Thoracic aorta (tissue), 2 donors: ENCODE measurements around the gene DCTN4. TPM values are rescaled to one million over a fixed set of nuclear protein-coding genes. Genes with fewer than 3 reads are reported as not detected.

Experiments used
- ATAC-seq: fragments of 150-250 bp; one replicate; pipeline ENCODE4 v1.8.0; 2017; ENCODE audit warnings: low read depth; ENCODE audit not compliant: insufficient number of reproducible peaks, low FRiP score
- DNase-seq: peaks from one replicate; pipeline ENCODE4 v3.0.0-alpha.2; 2020; ENCODE audit warnings: low spot score
- H3K27ac ChIP-seq, 2 donors: fragments of 200-600 bp; sonication (generic); 1 replicate in 1 of 2; 2 replicates in 1 of 2; pipeline ENCODE4 v1.5.1; 2016; ENCODE audit warnings: mild to moderate bottlenecking in 2 of 2, moderate library complexity in 2 of 2
- H3K27me3 ChIP-seq: fragments of 200-600 bp; sonication (generic); replicated peaks from 2 replicates; pipeline ENCODE4 v1.6.0; 2016; ENCODE audit warnings: mild to moderate bottlenecking; ENCODE audit not compliant: insufficient read depth
- H3K36me3 ChIP-seq: fragments of 200-600 bp; sonication (generic); one replicate; pipeline ENCODE4 v1.5.1; 2016
- H3K4me1 ChIP-seq, 2 donors: fragments of 200-600 bp; sonication (generic); 1 replicate in 1 of 2; 2 replicates in 1 of 2; pipeline versions ENCODE4 v1.5.1 to v1.6.0; 2016; ENCODE audit warnings: low read depth in 2 of 2, mild to moderate bottlenecking in 1 of 2; ENCODE audit not compliant: control insufficient read depth in 1 of 2
- H3K4me3 ChIP-seq: fragments of 200-600 bp; sonication (generic); 2 replicates; pipeline ENCODE4 v1.5.1; 2016; ENCODE audit warnings: mild to moderate bottlenecking
- H3K9me3 ChIP-seq: fragments of 200-600 bp; sonication (generic); 2 replicates; pipeline ENCODE4 v1.5.1; 2016
- total RNA-seq, 2 donors: library from RNA; depleted of rRNA; stranded (reverse); fragments of >200 nt; gene quantifications; one replicate each; pipeline versions ENCODE4 v1.1.0 to v1.2.3, GENCODE V29; 2016
- TF ChIP-seq, protein P1 (sequence below): fragments of 200-600 bp; sonication (generic); IDR thresholded peaks from one replicate; pipeline ENCODE4 v1.5.1; 2019; ENCODE audit warnings: antibody characterized with exemption

The DCTN4 gene
- total RNA-seq, 2 donors from 2014 or later: 37.9 to 49.0 TPM

DNA sequence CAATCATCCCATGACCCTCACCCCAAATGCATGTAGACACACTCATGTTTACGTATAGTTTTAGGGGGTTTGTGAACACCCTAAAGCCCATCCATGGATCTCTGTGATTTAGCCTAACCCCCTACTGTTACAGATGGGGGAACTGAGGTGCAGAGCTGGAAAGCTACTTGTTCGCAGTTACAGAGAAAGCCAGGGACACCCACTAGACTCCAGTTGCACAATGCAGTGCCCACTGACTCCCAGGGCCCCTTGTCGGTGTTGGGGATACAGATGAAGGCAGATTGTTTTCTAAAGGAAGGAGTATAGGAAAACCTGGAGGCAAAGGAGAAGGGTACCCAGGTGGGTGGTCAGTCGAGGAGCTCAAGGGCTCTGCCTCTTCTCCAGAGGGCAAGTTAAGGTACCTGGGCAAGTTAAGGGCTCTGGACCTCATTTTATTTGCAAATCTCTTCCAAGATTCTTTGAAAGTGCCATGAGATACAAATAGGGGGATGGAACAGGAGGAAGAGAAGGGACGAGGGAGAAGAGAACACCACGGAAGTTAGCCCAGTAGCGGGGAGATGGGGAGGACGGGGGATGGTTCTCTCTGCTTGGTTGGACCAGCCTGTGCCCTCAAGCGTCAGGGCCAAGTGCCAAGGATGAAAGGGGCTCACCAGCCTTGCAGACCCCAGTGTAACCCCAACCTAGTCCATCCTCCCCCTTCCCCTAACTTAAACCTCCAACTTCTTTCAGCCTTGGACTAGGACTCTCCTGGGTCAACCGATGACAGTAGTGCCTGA is 96.8 kb downstream of the DCTN4 start:
- Histone ChIP-seq H3K27me3 (no peaks in the 10 kb centered on the region), H3K4me3 (no peak overlapping the region), H3K4me1 (peaks cover 10 to 47% of the 10 kb centered on the region in 2 donors), H3K27ac (no peak overlapping the region), H3K36me3 (no peaks in the 10 kb centered on the region), H3K9me3 (no peaks in the 10 kb centered on the region)
- DNase-seq (no peak), ATAC-seq (no peak)
- TF ChIP-seq, protein P1, sequence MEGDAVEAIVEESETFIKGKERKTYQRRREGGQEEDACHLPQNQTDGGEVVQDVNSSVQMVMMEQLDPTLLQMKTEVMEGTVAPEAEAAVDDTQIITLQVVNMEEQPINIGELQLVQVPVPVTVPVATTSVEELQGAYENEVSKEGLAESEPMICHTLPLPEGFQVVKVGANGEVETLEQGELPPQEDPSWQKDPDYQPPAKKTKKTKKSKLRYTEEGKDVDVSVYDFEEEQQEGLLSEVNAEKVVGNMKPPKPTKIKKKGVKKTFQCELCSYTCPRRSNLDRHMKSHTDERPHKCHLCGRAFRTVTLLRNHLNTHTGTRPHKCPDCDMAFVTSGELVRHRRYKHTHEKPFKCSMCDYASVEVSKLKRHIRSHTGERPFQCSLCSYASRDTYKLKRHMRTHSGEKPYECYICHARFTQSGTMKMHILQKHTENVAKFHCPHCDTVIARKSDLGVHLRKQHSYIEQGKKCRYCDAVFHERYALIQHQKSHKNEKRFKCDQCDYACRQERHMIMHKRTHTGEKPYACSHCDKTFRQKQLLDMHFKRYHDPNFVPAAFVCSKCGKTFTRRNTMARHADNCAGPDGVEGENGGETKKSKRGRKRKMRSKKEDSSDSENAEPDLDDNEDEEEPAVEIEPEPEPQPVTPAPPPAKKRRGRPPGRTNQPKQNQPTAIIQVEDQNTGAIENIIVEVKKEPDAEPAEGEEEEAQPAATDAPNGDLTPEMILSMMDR: no peak

DNA sequence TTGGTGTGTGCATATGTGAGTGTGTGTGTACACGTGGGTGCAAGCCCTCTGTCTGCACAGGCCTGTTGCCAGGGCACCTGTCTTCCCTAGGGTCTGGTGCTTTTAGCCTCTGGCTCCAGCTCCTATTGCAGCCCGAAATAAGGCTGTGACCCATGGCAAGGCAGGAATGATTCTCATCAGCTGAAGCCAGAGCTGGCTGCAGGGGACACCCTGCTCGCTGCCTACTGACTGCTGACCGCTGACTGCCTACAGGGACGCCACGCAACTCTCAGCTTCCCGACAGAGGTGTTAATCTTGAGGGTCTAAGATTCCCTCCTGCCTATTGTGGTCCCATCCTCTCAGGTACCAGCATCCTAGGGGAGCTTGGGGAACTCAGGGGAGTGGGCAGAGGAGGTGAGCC is 97.7 kb downstream of the DCTN4 start, which contains the start of gene MYOZ3:
Gene MYOZ3 (plus strand): TSS at position 166 of the 400 bp plus-strand sequence. CDS start 1,691 bp downstream, outside the sequence.
- TF ChIP-seq, protein P1: no peak
- Histone ChIP-seq H3K27ac (peak within 1 kb of the TSS; percentile 64 to 74), H3K9me3 (no peaks in the 10 kb centered on the region), H3K4me1 (peaks cover 10 to 54% of the 10 kb centered on the region in 2 donors), H3K36me3 (no peaks in the 10 kb centered on the region), H3K27me3 (no peaks in the 10 kb centered on the region), H3K4me3 (no peak within 1 kb of the TSS)
- ATAC-seq (no peak), DNase-seq (no peak)

DNA sequence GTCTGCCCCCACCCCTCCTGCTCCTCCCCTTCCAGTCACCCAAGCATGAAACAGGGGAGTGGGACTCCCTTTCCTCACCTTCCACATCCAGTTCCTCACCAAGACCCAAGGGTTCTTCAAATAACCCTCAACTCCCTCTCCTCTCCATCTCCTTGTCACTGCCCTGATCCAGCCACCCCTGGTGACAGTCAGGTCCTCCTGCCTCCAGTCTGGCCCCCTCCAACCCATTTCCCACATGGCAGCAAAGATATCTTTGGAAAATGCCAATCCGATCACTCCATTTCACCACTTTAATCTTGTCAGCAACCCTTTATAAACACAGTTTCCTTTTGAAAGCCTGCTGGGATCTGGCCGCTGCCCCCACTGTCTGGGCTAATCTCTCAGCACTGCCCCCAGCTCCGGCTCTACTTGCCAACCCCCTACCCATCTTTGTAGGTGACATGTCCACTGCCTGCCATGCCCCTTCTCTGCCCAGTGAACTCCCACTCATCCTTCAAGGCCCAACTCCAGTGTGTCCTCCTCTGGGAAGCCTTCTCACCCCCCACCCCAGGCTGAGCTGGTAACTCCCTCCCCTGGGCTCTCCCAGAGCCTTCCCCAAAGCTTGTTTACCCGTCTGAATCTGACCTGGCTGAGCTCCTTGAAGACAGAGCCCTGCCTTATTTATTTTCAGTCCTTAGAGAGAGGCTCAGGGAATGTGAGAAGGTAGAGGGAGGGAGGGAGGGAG is 98.5 kb downstream of the DCTN4 start:
- TF ChIP-seq, protein P1: no peak
- Histone ChIP-seq H3K4me3 (no peak overlapping the region), H3K9me3 (no peaks in the 10 kb centered on the region), H3K36me3 (no peaks in the 10 kb centered on the region), H3K27me3 (no peaks in the 10 kb centered on the region), H3K4me1 (peaks cover 10 to 62% of the 10 kb centered on the region in 2 donors), H3K27ac (peak overlapping the region; percentile 64 to 74)
- ATAC-seq (no peak), DNase-seq (no peak)

- no peak overlapping the region for H3K4me3 ChIP-seq
- H3K27ac ChIP-seq: peak overlapping the region; percentile 74 to 79
- TF ChIP-seq, protein P1: no peak
- peaks cover 10 to 64% of the 10 kb centered on the region in 2 donors for H3K4me1 ChIP-seq
- no peaks in the 10 kb centered on the region for H3K9me3 ChIP-seq
- ATAC-seq (no peak), DNase-seq (no peak)
- H3K36me3 ChIP-seq: no peaks in the 10 kb centered on the region
- H3K27me3 ChIP-seq: no peaks in the 10 kb centered on the region
Observed at GRCh38 chr5:150659360-150660107, 99.3 kb downstream of the DCTN4 start.
